Epithelial cell of esophagus (primary cell): Measurements from ENCODE around the gene DACT3.

Source experiments
- DNase-seq: peaks from one replicate; pipeline ENCODE4 v3.0.0; 2010; ENCODE audit warnings: low read depth
- H3K4me3 ChIP-seq: 2 replicates; pipeline ENCODE4 v1.5.1; 2011; ENCODE audit warnings: mild to moderate bottlenecking, low read length, control low read depth
- CTCF ChIP-seq: IDR thresholded peaks from 2 replicates; pipeline ENCODE4 v1.5.1; 2011; ENCODE audit warnings: low read depth, mild to moderate bottlenecking, low read length, control low read depth, inconsistent platforms; ENCODE audit not compliant: insufficient read depth; ENCODE audit errors: missing control alignments

DACT3 gene

GRCh38 chr19:46624958-46625661 is 35.9 kb downstream of the DACT3 start, which contains the start of gene PTGIR:
PTGIR (minus strand) TSS chr19:46625089; CDS start chr19:46624225, 864 bp downstream.
- no peak for TF ChIP-seq CTCF
- peak; percentile 39 for DNase-seq
- H3K4me3 ChIP-seq, result no peak within 1 kb of the TSS

- DNase-seq, result no peak
- no peak overlapping the region for H3K4me3 ChIP-seq
Measured at GRCh38 chr19:46623915-46624502, 37.0 kb downstream of the DACT3 start.

GRCh38 chr19:46622118-46622446 is 38.9 kb downstream of the DACT3 start:
- H3K4me3 ChIP-seq, result no peak overlapping the region
- DNase-seq, result no peak
- no peak for TF ChIP-seq CTCF

More at GRCh38 chr19:46623915-46624502, 37.0 kb downstream of the DACT3 start:
- no peak for TF ChIP-seq CTCF

DNA sequence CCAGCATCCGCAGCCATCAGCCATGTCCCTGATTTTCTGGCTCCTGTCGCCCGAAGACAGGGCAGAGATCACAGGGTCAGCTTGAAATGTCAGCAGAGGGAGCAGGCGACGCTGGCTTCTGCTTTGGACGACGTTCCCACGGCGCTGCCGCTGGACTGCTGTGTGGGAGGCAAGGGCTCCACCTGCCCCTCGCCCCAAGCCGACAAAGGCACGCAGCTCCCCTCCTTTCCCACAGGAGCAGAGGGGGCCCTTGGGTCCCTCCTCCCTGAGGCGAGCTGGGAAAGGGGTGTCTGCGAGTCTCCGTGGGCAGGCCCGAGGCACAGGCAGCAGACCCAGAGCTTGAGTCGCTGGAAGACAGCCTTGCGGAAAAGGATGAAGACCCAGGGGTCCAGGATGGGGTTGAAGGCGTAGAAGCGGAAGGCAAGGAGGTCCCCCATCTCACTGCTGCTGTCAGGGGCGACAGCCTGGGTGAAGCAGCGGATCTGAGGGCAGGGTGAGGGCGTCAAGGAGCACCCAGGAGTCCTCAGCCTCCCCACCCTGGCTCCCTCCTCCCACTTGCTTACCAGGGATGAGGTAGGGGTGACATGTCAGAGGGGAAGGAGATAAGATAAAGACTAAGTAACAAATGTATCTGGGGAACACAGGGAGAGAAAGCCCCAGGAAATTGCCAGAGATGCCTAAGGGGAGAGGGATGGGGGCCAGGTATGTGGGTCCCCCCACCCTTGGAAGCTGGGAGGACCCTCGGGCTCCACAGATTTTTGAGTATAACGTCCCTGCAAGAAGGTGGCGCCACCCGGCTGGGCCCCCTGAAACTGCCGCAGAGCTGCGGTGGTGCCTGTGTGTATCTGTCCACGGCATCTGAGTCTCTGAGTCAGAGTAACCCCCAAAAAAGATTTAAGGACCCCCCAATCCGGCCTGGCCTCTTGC is 39.5 kb downstream of the DACT3 start:
- H3K4me3 ChIP-seq, result no peak overlapping the region
- no peak for TF ChIP-seq CTCF
- DNase-seq, result no peak

GRCh38 chr19:46620716-46621115 is 40.3 kb downstream of the DACT3 start:
- TF ChIP-seq CTCF, result no peak
- H3K4me3 ChIP-seq, result no peak overlapping the region
- no peak for DNase-seq

GRCh38 chr19:46620267-46620666 is 40.7 kb downstream of the DACT3 start:
- DNase-seq, result no peak
- no peak overlapping the region for H3K4me3 ChIP-seq
- TF ChIP-seq CTCF, result no peak
